CD14-positive monocyte (primary cell): Measurements from ENCODE around the gene AQP7. TPM values are rescaled to one million over a fixed set of nuclear protein-coding genes. Genes with fewer than 3 reads are reported as not detected.
"Not testable (repeated sequence)": the region's sequence is repeated elsewhere in the genome, so short reads cannot be mapped to it uniquely, and the experiment has no call there.

Source experiments
- DNase-seq, 3 donors: peaks; one replicate each; pipeline ENCODE4 v3.0.0-alpha.2; 2011 to 2022
- H2AFZ ChIP-seq: 2 replicates; pipeline ENCODE4 v1.6.0; 2012; ENCODE audit warnings: mild to moderate bottlenecking, low read depth, low read length, inconsistent platforms; ENCODE audit not compliant: insufficient read depth, poor library complexity, severe bottlenecking
- H3K27ac ChIP-seq, 2 donors: 1 replicate in 1 of 2; 2 replicates in 1 of 2; pipeline ENCODE4 v1.5.1; 2012 to 2013; ENCODE audit warnings: low read length in 2 of 2, control low read depth in 1 of 2, inconsistent platforms in 1 of 2, low read depth in 1 of 2, mild to moderate bottlenecking in 1 of 2
- H3K27me3 ChIP-seq, 2 donors: one replicate each; pipeline versions ENCODE4 v1.6.0 to v1.6.1; 2011 to 2013; ENCODE audit warnings: low read length in 2 of 2; ENCODE audit not compliant: control insufficient read depth in 2 of 2, insufficient read depth in 2 of 2
- H3K36me3 ChIP-seq, 2 donors: replicated peaks in 1 of 2; 1 replicate in 1 of 2; 2 replicates in 1 of 2; pipeline versions ENCODE4 v1.5.1 to v1.6.1; 2012 to 2013; ENCODE audit warnings: low read length in 2 of 2, control low read depth in 1 of 2, inconsistent platforms in 1 of 2, mild to moderate bottlenecking in 1 of 2; ENCODE audit not compliant: insufficient read depth in 2 of 2, control insufficient read depth in 1 of 2
- H3K4me1 ChIP-seq, 2 donors: 1 replicate in 1 of 2; 2 replicates in 1 of 2; pipeline versions ENCODE4 v1.5.1 to v1.6.1; 2012 to 2013; ENCODE audit warnings: low read length in 2 of 2, control low read depth in 1 of 2, inconsistent platforms in 1 of 2, mild to moderate bottlenecking in 1 of 2, moderate library complexity in 1 of 2; ENCODE audit not compliant: insufficient read depth in 2 of 2, control insufficient read depth in 1 of 2
- H3K4me2 ChIP-seq: replicated peaks from 2 replicates; pipeline ENCODE3; 2012; ENCODE audit warnings: low read length, moderate library complexity, mild to moderate bottlenecking; ENCODE audit not compliant: poor library complexity, severe bottlenecking; ENCODE audit errors: extremely low read depth
- H3K4me3 ChIP-seq, 3 experiments: fragments of 200-600 bp in 1 of 3; sonication (generic) in 1 of 3; replicated peaks in 1 of 3; 1 replicate in 2 of 3; 2 replicates in 1 of 3; pipeline ENCODE4 v1.5.1; 2011 to 2013; ENCODE audit warnings: low read length in 3 of 3, mild to moderate bottlenecking in 3 of 3, control low read depth in 2 of 3, low read depth in 2 of 3, inconsistent platforms in 1 of 3, moderate library complexity in 1 of 3
- H3K79me2 ChIP-seq: 2 replicates; pipeline ENCODE4 v1.6.0; 2012; ENCODE audit warnings: mild to moderate bottlenecking, control low read depth, inconsistent platforms, low read length, moderate library complexity; ENCODE audit not compliant: insufficient read depth
- H3K9ac ChIP-seq: 2 replicates; pipeline ENCODE4 v1.6.0; 2017; ENCODE audit warnings: low read length, mild to moderate bottlenecking; ENCODE audit not compliant: insufficient read depth, poor library complexity, severe bottlenecking
- H3K9me3 ChIP-seq, 2 donors: replicated peaks in 1 of 2; 1 replicate in 1 of 2; 2 replicates in 1 of 2; pipeline versions ENCODE4 v1.5.1 to v1.6.1; 2012 to 2013; ENCODE audit warnings: low read length in 2 of 2, control low read depth in 1 of 2; ENCODE audit not compliant: control insufficient read depth in 1 of 2, insufficient read depth in 1 of 2
- H4K20me1 ChIP-seq: 2 replicates; pipeline ENCODE4 v1.6.0; 2012; ENCODE audit warnings: mild to moderate bottlenecking, low read length, control low read depth, moderate library complexity; ENCODE audit not compliant: insufficient read depth
- H3K27ac Mint-ChIP-seq, 7 donors: one replicate each; pipeline ENCODE4 v1.8.0; 2020; ENCODE audit warnings: mild to moderate bottlenecking in 7 of 7, mixed read lengths in 7 of 7, moderate library complexity in 6 of 7, inconsistent platforms in 2 of 7
- H3K27me3 Mint-ChIP-seq, 3 donors: one replicate each; pipeline ENCODE4 v1.8.0; 2021 to 2022; ENCODE audit warnings: low read depth in 3 of 3, mild to moderate bottlenecking in 3 of 3, mixed read lengths in 3 of 3, moderate library complexity in 3 of 3, inconsistent platforms in 1 of 3
- H3K36me3 Mint-ChIP-seq, 2 donors: one replicate each; pipeline ENCODE4 v1.8.0; 2020; ENCODE audit warnings: mixed read lengths in 2 of 2, inconsistent platforms in 1 of 2, mild to moderate bottlenecking in 1 of 2
- H3K4me1 Mint-ChIP-seq: one replicate; pipeline ENCODE4 v1.8.0; 2020; ENCODE audit warnings: mild to moderate bottlenecking, mixed read lengths
- H3K4me3 Mint-ChIP-seq, 2 donors: one replicate each; pipeline ENCODE4 v1.8.0; 2020; ENCODE audit warnings: mild to moderate bottlenecking in 2 of 2, mixed read lengths in 2 of 2, moderate library complexity in 1 of 2
- H3K9me3 Mint-ChIP-seq, 7 donors: one replicate each; pipeline ENCODE4 v1.8.0; 2020 to 2022; ENCODE audit warnings: mixed read lengths in 7 of 7, mild to moderate bottlenecking in 6 of 7, moderate library complexity in 6 of 7, inconsistent platforms in 2 of 7
- CTCF ChIP-seq: fragments of 200-600 bp; IDR thresholded peaks from one replicate; pipeline ENCODE4 v1.8.0; 2022; ENCODE audit warnings: antibody characterized with exemption, mild to moderate bottlenecking
- WGBS: methylation state at CpG from one replicate; pipeline ENCODE4 v1.1.5; 2013; ENCODE audit warnings: missing lambda C conversion rate; ENCODE audit not compliant: insufficient coverage; 5-methylcytosine and 5-hydroxymethylcytosine counted together
- intact Hi-C, 2 donors: fragments of 100-400 bp; cut with micrococcal nuclease; formaldehyde crosslinking; loops; one replicate each; pipeline versions ENCODE4 v1.15.0 to v1.15.1; 2023
- polyA plus RNA-seq, 3 donors: library from polyadenylated mRNA; depleted of rRNA in 1 of 3; unstranded in 2 of 3; stranded (reverse) in 1 of 3; fragments of 300-500 nt in 2 of 3; fragments of >200 nt in 1 of 3; fragmentation: Illumina TruSeq in 2 of 3; gene quantifications; 1 replicate in 2 of 3; 2 replicates in 1 of 3; pipeline ENCODE4 v1.2.3, GENCODE V29; 2012 to 2021

The AQP7 gene
- polyA plus RNA-seq, 3 donors: not detected

GRCh38 chr9:33404788-33405362, 2.5 kb upstream of the AQP7 start:
- H3K27me3 Mint-ChIP-seq: peaks cover 1 to 4% (median 2%) of the 10 kb centered on the region in 3 donors
- H3K9me3 Mint-ChIP-seq: peaks cover 0 to 4% (median 0%) of the 10 kb centered on the region in 7 donors
- Histone ChIP-seq H3K79me2 (no peaks in the 10 kb centered on the region), H3K9me3 (no peaks in the 10 kb centered on the region), H3K27ac (no peak overlapping the region), H3K4me1 (no peaks in the 10 kb centered on the region), H2AFZ (no peak overlapping the region), H3K27me3 (no peaks in the 10 kb centered on the region), H3K4me3 (no peak overlapping the region), H3K4me2 (no peak overlapping the region), H4K20me1 (no peaks in the 10 kb centered on the region), H3K36me3 (no peaks in the 10 kb centered on the region), H3K9ac (no peak overlapping the region)
- H3K27ac Mint-ChIP-seq: peak overlapping the region in 1 of 7 donors; percentile 46
- no peaks in the 10 kb centered on the region for H3K36me3 Mint-ChIP-seq
- peaks cover 2% of the 10 kb centered on the region for H3K4me1 Mint-ChIP-seq
- intact Hi-C loops: no loop called here
- no peak overlapping the region for H3K4me3 Mint-ChIP-seq
- no peak for TF ChIP-seq CTCF
- no peak for DNase-seq
- 88% methylated on average over 1 of the region's 4 CpGs for WGBS

GRCh38 chr9:33403941-33404787, 1.8 kb upstream of the AQP7 start:
- Mint-ChIP-seq H3K27ac (no peak overlapping the region), H3K9me3 (peaks cover 0 to 4% (median 0%) of the 10 kb centered on the region in 7 donors), H3K36me3 (no peaks in the 10 kb centered on the region), H3K4me1 (peaks cover 2% of the 10 kb centered on the region), H3K4me3 (no peak overlapping the region), H3K27me3 (peaks cover 2 to 4% (median 3%) of the 10 kb centered on the region in 3 donors)
- H3K4me1 ChIP-seq: no peaks in the 10 kb centered on the region
- no peaks in the 10 kb centered on the region for H3K79me2 ChIP-seq
- no peak for DNase-seq
- intact Hi-C loops: no loop called here
- H3K9me3 ChIP-seq: no peaks in the 10 kb centered on the region
- no peak overlapping the region for H2AFZ ChIP-seq
- no peaks in the 10 kb centered on the region for H4K20me1 ChIP-seq
- H3K27ac ChIP-seq: no peak overlapping the region
- no peaks in the 10 kb centered on the region for H3K36me3 ChIP-seq
- 95% methylated on average over 14 of the region's 17 CpGs for WGBS
- H3K9ac ChIP-seq: no peak overlapping the region
- no peak for TF ChIP-seq CTCF
- H3K4me2 ChIP-seq: no peak overlapping the region
- no peak overlapping the region for H3K4me3 ChIP-seq
- H3K27me3 ChIP-seq: no peaks in the 10 kb centered on the region

GRCh38 chr9:33401809-33402208, 559 bp downstream of the AQP7 start:
- H3K4me1 ChIP-seq, DNase-seq, H3K27ac ChIP-seq, H3K9me3 ChIP-seq, H3K9ac ChIP-seq, intact Hi-C loops, H3K4me2 ChIP-seq, H3K9me3 Mint-ChIP-seq, H3K36me3 ChIP-seq, H4K20me1 ChIP-seq, H3K36me3 Mint-ChIP-seq, H3K27me3 Mint-ChIP-seq, H3K79me2 ChIP-seq, H3K4me3 ChIP-seq, H3K27me3 ChIP-seq, H3K27ac Mint-ChIP-seq, H3K4me1 Mint-ChIP-seq, H3K4me3 Mint-ChIP-seq, H2AFZ ChIP-seq: not testable (repeated sequence)
- WGBS: 96% methylated on average over 4 of the region's 10 CpGs
